ENCODE results near the gene NUMA1. TPM values are rescaled to one million over a fixed set of nuclear protein-coding genes. Genes with fewer than 3 reads are reported as not detected.
A peak's percentile ranks its signal among the peaks of the same experiment; 100 is the strongest.

Gene NUMA1
- total and polyA plus RNA-seq, 2 of the 13 experiments (the other 11 are each of a cell fraction or from before 2014, with no cell fraction given), result 57.3 to 60.2 TPM

GRCh38 chr11:72070491-72070890 lies 9.9 kb downstream of the NUMA1 start:
- no peak for FAIRE-seq
- in situ Hi-C loops (cut with HindIII; ENCODE audit: extremely low pct_ligation_motif_present, low pct_unique_long_range_greater_than_20kb), result no loop called here
- Histone ChIP-seq H3K4me3 (replicated peaks in 1 of 3; ENCODE audit: insufficient read depth in 1 of 3, low read depth in 2 of 3, low read length in 3 of 3) (no peak overlapping the region), H2AFZ (ENCODE audit: low read length) (no peak overlapping the region), H3K79me2 (ENCODE audit: insufficient read depth, low read length) (peaks cover 73% of the 10 kb centered on the region), H3K4me2 (ENCODE audit: low read depth, low read length) (no peak overlapping the region), H3K27me3 (ENCODE audit: control insufficient read depth in 1 of 2, insufficient read depth in 2 of 2, low read length in 2 of 2) (no peaks in the 10 kb centered on the region), H4K20me1 (ENCODE audit: insufficient read depth, low read length) (no peaks in the 10 kb centered on the region), H3K4me1 (ENCODE audit: insufficient read depth, low read length) (peaks cover 26% of the 10 kb centered on the region), H3K36me3 (replicated peaks in 1 of 2; ENCODE audit: control insufficient read depth in 1 of 2, insufficient read depth in 2 of 2, low read length in 2 of 2) (peaks cover 0 to 27% of the 10 kb centered on the region in 2 experiments; a peak in 3 of 5 replicates), H3K9ac (ENCODE audit: insufficient read depth, low read depth, low read length) (no peak overlapping the region), H3K27ac (ENCODE audit: extremely low read length, insufficient read depth, low read length) (no peak overlapping the region), H3K9me3 (ENCODE audit: low read length) (no peaks in the 10 kb centered on the region)
- intact Hi-C loops (cut with micrococcal nuclease; ENCODE audit: unreplicated experiment), result no loop called here
- no peak for TF ChIP-seq ZUFSP (CRISPR knock-in tag; IDR thresholded peaks at IDR 0.05; ENCODE audit: borderline replicate concordance)
- POLR2A ChIA-PET, result interaction anchor here (1.2 kb wide), 1 partner anchor 31 kb away, joined by 7 read pairs; no protein-coding TSS in a partner anchor
- BruUV-seq (replicated peaks), result no TSS peak
- WGBS (ENCODE audit: low lambda C conversion rate), result 96% methylated on average over 7 of the region's 7 CpGs
- DNase-seq (ENCODE audit: low spot score), result no peak
- no peak for ATAC-seq
- CTCF ChIA-PET (ENCODE audit: low intra/inter-chr PET ratio, low total read pairs), result no interaction called here

GRCh38 chr11:72069787-72070251 lies 10.5 kb downstream of the NUMA1 start:
- TF ChIP-seq FOSL2 (CRISPR knock-in tag; IDR thresholded peaks at IDR 0.05), result peak; percentile 67
- no peak for TF ChIP-seq ETS1 (CRISPR knock-in tag; IDR thresholded peaks at IDR 0.05)
- no peak for TF ChIP-seq ZFP90 (CRISPR knock-in tag; IDR thresholded peaks at IDR 0.05; ENCODE audit: borderline replicate concordance)
- no peak for TF ChIP-seq ETV5 (CRISPR knock-in tag; IDR thresholded peaks at IDR 0.05; ENCODE audit: borderline replicate concordance)
- DNase-seq (ENCODE audit: low spot score) (peak; percentile 33), FAIRE-seq (no peak), ATAC-seq (peak; percentile 82)
- no peaks in the 10 kb centered on the region for H4K20me1 ChIP-seq (ENCODE audit: insufficient read depth, low read length)
- H3K9me3 ChIP-seq (ENCODE audit: low read length), result no peaks in the 10 kb centered on the region
- H3K79me2 ChIP-seq (ENCODE audit: insufficient read depth, low read length), result peaks cover 66% of the 10 kb centered on the region
- ChIA-PET POLR2A (interaction anchor here (1.2 kb wide), 1 partner anchor 30 kb away, joined by 7 read pairs; no protein-coding TSS in a partner anchor), CTCF (ENCODE audit: low intra/inter-chr PET ratio, low total read pairs) (no interaction called here)
- intact Hi-C loops (cut with micrococcal nuclease; ENCODE audit: unreplicated experiment) (no loop called here), in situ Hi-C loops (cut with HindIII; ENCODE audit: extremely low pct_ligation_motif_present, low pct_unique_long_range_greater_than_20kb) (no loop called here)
- H3K4me2 ChIP-seq (ENCODE audit: low read depth, low read length), result no peak overlapping the region
- BruUV-seq (replicated peaks), result no TSS peak
- H3K27ac ChIP-seq (ENCODE audit: extremely low read length, insufficient read depth, low read length), result no peak overlapping the region
- H3K4me3 ChIP-seq (replicated peaks in 1 of 3; ENCODE audit: insufficient read depth in 1 of 3, low read depth in 2 of 3, low read length in 3 of 3), result no peak overlapping the region
- no CpG with 5 or more reads among the region's 2 CpGs for WGBS (ENCODE audit: low lambda C conversion rate)
- H3K4me1 ChIP-seq (ENCODE audit: insufficient read depth, low read length), result peaks cover 26% of the 10 kb centered on the region
- H3K9ac ChIP-seq (ENCODE audit: insufficient read depth, low read depth, low read length), result 0 out of 2 replicates have a peak overlapping the region, but pooled peaks have one; percentile 1
- H2AFZ ChIP-seq (ENCODE audit: low read length), result no peak overlapping the region
- no peaks in the 10 kb centered on the region for H3K27me3 ChIP-seq (ENCODE audit: control insufficient read depth in 1 of 2, insufficient read depth in 2 of 2, low read length in 2 of 2)
- peaks cover 0 to 24% of the 10 kb centered on the region in 2 experiments; a peak in 3 of 5 replicates for H3K36me3 ChIP-seq (replicated peaks in 1 of 2; ENCODE audit: control insufficient read depth in 1 of 2, insufficient read depth in 2 of 2, low read length in 2 of 2)
